HG03175 (cell line): ENCODE measurements around the gene SRSF3.
"Not testable (repeated sequence)": the region's sequence is repeated elsewhere in the genome, so short reads cannot be mapped to it uniquely, and the experiment has no call there.

ENCODE experiments used
- ATAC-seq: cut with Tn5 transposase; IDR thresholded peaks from one replicate; pipeline ENCODE4 v1.9.1; 2021; ENCODE audit warnings: mild to moderate bottlenecking, moderate library complexity; ENCODE audit not compliant: unreplicated experiment

The SRSF3 gene

DNA sequence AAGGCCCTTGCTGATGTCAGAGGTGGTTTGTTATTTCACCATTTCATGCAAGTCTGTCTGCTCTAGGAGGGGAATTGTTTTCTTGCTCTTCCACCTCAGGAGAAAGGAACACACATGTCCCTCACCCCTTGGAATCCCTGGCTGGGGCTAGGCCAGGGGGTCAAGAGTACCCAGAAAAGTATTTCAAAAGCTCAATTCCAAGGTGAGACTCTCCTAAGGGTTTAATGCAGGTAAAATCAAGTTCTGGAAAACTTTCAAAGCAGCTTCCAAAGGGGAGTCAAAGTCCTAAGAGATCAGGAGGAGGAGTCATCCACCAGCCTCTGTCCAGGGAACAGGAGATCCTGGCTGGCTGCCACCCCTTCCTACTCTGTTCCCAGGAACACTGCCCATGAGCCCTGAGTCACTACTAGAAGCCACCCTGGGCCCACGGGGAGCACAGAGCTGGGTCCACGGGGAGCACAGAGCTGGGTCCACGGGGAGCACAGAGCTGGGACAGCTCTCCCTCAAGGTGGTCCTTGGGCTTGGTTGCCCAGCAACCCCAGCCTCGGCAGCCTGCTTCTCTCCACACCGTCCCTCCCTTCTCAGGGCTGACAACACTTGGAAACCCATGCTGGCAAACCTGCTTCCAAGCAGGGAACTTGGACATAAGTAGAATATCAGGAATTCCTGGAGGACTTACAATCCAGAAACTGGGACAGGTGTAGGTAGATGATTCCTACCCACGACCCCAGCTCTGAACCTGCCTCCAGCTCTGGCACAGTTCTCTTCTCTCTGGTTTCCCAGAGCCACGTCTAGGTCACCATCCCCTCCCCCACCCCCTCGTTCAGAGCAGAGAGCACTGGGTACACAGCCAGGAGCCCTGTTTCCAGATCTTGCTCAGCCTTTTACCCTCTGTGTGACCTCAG lies 49.0 kb downstream of the SRSF3 start:
- no peak for ATAC-seq

DNA sequence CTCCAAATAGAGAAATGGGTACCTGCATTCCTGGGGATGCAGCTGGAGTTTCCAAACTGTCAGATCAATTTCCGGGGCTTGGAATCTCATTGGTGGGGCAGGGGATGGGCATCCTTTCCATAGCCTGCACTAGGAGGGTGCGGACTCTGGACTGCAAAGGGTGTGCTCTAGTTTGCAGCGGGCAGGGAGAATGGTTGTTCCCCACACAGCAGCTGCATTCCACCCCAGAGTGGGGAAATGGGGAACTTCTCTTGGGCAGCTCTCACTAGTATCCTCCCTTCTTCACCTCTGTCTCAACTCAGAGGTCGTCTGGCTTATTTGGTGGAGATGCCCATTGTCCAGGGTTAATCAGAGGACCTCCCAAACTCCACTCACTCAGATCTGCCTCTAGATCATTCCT lies 49.8 kb downstream of the SRSF3 start:
- ATAC-seq, result no peak

DNA sequence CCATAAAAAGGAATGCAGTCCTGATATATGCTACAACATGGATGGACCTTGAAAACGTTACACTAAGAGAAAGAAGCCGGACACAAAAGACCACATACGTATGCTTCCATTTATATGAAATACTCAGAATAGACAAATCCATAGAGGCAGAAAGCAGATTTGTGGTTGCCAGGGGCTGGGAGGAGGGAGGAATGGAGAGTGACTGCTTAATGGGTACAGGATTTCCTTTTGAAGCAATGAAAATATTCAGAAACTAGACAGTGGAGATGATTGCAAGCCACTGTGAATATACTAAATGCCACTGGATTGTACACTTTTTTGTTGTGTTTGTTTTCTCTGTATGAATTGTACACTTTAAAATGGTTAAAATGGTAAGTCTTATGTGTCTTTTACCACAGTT lies 54.9 kb downstream of the SRSF3 start:
- no peak for ATAC-seq

DNA sequence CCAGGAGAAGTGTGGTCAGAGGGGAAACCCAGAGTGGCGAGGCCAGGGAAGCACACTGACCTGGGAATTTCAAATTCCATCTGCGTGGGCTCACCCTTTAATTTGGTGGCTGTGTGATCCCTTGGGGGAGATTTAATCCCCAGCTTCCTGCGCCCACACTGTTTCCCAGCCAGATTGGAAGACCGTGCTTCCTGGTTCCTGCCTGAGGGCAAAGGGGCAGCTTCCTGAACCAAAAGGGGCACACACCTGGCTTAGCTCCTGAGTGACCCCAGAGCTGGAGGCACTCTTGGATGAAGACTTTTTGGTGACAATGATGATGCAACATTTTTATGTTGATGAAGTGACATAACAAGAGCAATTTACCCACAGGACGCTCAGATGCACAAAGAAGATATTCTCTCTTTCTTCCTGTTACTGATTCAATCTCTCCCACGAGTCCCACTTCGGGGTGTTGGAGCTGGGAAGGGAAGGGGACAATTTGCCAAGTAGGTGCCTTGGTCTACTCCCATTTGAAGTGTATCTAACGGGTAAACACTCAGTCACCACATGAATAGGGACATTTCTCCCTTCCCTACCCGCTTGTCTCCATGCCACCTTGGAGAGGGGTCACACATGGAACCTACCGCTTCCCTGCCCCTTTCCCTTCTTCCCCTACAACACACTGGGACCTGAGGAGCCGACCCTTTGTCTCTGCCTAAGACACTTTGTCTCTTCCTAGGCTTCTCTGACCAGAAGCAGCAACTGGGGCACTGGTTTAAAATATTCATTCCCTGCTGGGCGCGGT lies 55.7 kb downstream of the SRSF3 start:
- ATAC-seq, result no peak

DNA sequence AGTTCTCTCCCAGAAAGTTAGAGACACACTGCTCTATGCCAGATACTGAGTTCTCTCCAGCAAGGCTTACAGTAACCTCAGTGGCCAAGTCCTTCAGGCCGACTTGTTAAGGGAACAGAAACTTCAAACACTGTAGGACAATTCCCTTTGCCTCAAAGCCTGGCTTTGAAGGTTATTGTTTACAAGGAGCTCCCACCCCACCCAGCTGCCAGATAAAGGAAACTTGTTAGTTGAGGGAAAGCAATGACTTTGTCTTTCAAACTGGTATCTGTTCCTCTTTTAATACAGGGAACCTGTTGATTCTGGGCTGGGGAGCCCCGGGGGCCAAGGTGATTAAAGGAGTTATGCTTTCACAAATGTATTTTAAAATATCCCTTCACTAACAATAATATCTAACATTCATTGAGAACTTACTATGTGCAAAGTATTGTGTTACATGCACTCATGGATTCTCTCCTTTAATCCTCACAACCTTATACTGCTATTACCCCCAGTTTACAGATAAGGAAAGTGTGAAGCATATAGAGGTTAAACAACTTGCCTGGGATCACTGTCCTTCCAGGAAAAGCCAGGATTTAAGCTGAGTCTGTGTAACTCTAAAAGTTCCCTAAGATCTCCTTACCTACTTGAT lies 56.8 kb downstream of the SRSF3 start:
- ATAC-seq, result peak; percentile 61

DNA sequence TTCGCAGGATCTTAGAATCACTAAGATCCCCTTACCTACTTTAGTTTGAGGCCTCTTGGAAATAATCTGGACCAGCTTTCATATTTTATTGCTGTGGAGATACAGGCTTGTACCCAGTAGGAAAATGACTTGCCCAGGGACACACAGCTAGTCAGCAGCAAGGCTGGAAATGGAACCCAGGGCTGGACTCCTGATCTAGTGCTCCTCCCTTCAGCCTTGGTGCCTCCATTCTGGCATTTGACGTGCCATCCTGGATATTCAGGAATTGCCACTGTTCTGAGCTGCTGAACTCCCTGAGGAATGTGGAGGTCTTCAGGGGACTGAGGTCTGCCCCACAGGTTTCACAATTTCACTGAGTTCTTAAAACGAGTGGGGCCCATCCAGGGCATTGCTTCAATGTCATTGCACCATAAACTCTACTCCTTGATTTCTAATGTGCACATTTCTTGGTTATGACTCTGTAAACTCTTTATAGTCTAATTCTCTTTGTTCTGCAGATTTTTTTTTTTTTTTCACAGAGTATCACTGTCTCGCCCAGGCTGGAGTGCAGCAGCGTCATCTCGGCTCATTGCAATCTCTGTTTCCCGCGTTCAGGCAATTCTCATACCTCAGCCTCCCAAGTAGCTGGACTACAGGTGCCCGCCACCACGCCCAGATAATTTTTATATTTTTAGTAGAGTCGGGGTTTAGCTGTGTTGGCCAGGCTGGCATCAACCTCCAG lies 57.7 kb downstream of the SRSF3 start:
- ATAC-seq, result no peak

DNA sequence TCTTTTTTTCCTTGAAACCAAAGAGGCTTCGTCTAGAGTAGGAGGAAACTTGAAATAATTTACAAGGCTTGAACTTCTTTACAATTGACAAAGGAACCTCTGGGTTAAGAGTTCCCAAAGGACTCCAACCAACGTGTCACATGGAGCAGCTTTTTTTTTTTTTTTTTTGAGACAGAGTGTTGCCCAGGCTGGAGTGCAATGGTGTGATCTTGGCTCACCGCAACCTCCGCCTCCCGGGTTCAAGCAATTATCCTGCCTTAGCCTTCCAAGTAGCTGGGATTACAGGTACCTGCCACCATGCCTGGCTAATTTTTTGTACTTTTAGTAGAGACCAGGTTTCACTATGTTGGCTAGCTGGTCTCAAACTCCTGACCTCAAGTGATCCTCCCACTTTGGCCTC lies 60.3 kb downstream of the SRSF3 start:
- ATAC-seq, result not testable (repeated sequence)
